Hematopoietic multipotent progenitor cell treated with erythropoietin and hydrocortisone succinate and interleukin-3 and kit ligand, for 6 days (in vitro differentiated cells): ENCODE data around the gene TCTN1.
A peak's percentile ranks its signal among the peaks of the same experiment; 100 is the strongest.
"Not testable (repeated sequence)": the region's sequence is repeated elsewhere in the genome, so short reads cannot be mapped to it uniquely, and the experiment has no call there.

Experiments
- DNase-seq: peaks from one replicate; pipeline ENCODE4 v3.0.0-alpha.2; 2015

TCTN1 gene

DNA sequence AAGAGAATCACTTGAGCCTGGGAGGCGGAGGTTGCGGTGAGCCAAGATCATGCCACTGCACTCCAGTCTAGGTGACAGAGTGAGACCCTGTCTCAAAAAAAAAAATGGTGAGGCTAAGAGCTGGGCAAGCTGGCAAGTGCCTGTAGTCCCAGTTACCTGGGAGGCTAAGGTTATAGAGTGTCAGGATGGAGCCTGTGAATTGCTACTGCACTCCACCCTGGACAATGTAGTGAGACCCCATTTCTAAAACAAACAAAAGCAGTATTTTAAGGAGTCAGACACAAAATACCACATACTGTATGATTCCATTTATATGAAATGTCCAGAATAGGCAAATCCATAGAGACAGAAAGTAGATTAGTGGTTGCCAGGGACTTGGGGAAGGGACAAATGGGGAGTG, 26.8 kb upstream of the TCTN1 start:
- not testable (repeated sequence) for DNase-seq

- DNase-seq: no peak
These were observed 23.9 kb upstream of the TCTN1 start for GRCh38 chr12:110590059-110590458.

DNA sequence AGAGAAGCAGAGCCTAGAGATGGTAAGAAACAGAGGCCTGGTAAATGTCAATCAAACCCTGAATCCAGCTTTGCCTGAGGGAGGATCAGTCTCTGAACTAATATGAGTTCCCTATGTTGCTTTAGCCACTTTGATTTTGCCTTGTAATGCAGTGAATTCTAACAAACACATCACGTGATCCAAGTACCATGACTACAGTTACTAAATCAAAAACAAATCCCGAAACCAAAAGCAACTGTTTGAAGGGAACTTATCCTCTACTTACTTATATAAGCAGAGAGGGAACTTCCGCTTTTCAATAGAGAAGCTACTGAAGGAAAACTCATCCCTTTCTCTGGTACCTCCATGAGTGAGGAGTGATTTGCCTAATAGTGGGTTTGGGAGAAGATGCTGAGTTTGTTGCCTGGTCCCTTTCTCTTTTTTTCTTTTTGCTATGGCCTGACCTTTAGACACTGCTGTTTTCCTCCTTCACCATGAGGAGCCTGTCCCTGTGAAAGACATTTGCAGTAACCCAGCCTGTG, 23.1 kb upstream of the TCTN1 start:
- peak; percentile 73 for DNase-seq

DNA sequence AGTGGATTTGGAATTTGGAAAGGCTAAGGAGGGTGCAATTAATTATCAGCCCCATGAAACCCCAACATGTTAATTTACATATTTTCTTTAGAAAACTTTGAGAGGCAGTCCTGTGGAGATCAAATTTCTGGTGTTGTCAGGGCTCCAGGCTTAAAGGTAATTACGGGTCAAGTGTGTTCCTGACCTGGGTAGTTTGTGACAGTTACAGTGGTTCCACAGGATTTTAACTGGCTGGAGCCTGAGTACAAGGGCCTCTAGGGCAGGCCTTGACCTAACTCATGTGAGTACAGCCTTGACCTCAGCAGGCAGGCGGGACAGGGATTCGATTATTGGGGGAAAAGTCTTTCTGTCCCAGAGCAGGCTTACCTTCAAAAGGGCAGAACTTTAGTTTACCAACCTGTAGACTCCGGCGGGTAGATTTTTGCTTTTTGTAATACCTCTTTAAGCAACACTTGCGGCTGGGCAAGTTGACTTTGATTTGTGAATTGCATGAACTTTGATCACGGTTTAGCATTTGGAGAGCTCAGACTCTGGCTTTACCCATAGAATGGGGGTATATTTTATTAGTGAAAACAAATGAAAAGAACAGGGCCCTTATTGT, 22.4 kb upstream of the TCTN1 start:
- no peak for DNase-seq

GRCh38 chr12:110592078-110592477, 21.9 kb upstream of the TCTN1 start:
- no peak for DNase-seq

- not testable (repeated sequence) for DNase-seq
These were observed 21.0 kb upstream of the TCTN1 start for GRCh38 chr12:110592919-110593318.

DNA sequence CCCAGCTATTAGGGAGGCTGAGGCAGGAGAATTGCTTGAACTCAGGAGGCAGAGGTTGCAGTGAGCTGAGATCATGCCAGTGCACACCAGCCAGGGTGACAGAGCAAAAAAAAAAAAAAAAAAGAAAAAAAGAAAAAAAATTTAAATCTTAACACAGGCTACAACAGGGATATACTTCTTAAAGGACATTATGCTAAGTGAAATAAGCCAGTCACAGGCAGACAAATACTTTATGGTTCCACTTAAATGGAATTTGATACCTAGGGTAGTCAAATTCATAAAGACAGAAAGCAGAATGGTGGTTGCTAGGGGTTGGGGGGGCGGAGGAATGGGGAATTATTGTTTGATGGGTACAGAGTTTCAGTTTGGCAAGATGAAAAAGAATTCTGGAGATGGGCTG, 16.0 kb upstream of the TCTN1 start:
- no peak for DNase-seq

GRCh38 chr12:110599334-110599733, 14.6 kb upstream of the TCTN1 start:
- DNase-seq: no peak

DNA sequence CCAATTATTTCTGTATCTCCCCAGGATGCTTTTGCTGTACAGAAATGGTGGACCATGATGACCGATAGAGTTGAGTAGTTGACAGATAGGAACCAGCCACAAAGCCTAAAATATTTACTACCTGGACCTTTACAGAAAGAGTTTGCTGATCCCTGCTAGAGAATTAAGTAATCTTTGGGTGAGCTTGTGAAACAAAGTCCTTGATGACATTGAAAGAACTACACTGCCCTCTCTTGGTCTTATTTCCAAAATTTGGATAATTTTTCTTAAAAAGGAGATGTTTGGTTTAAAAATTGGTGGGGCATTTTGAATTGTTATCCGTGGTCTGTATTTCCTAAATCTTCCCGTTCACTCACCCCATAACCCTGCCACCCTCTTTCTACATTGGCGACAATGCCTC, 13.7 kb upstream of the TCTN1 start:
- peak; percentile 87 for DNase-seq

GRCh38 chr12:110602085-110602814, 11.7 kb upstream of the TCTN1 start:
- DNase-seq: peak; percentile 85

GRCh38 chr12:110606253-110606611, 7.7 kb upstream of the TCTN1 start:
- DNase-seq: no peak

- DNase-seq: no peak
These were observed 708 bp upstream of the TCTN1 start for GRCh38 chr12:110613071-110613770.

- DNase-seq: no peak
These were observed 1.2 kb downstream of the TCTN1 start for GRCh38 chr12:110615171-110615570.

DNA sequence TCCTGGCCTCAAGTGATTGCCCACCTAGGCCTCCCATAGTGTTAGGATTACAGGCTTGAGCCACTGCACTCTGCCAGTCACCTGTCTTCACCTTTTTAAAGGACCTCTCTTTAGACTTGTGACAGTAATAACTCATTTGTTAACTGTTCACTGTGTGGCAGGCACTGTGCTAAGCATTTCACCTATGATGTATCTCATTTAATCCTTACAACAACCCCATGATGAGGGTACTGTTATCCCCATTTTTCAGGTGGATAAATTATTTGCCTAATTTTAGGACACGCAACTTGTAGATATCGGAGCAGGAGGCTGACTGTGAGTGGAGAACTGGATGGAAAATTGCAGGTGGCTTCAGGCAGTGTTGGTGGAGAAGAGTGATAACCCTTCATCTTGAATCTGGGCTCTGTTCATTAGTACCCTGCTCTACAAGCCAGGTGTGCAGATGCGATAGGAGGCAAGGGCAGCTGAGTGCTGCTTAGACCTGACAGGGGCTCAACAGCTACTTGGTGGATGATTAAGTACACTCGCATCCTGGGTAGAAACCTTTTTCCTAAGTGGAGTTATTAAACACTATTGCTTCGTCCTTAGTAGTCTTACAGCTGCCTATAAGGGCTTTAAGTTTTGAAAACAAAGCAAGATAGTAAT, 2.7 kb downstream of the TCTN1 start:
- DNase-seq: no peak

DNA sequence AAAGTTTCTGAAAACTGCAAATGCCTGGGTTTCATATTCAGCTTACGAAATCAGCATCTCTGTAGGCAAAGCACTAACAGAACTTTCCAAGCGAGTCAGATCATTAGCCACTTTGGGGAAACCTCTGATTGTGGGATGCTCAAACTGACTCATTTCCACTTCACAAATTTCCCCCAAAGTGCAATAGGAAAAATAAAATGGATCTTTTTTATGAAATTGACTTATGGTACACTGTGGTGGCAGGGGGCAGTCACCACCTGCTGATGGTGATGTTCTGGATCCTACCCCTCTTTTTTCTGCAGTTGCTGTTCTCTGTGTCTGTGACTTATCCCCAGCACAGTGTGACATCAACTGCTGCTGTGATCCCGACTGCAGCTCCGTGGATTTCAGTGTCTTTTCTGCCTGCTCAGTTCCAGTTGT, 5.6 kb downstream of the TCTN1 start:
- DNase-seq: no peak

DNA sequence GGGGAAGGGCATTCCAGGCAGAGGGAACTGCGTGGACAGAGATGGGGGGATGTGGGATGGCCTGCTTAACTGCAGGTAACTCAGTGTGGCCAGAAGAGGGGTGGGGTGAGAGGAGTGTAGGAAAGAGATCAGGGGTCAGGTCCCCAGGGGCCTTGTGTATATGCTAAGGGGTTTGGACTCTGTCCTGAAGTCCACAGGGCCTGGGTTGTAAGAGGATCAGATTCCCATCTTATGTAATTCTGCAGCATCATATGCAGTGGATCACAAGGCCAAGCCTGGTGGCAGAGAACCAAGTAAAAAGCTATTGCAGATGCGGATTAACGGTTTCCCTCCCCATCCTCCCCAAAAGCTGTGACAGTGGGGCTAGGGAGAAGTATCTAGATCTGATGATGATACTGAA, 8.7 kb downstream of the TCTN1 start:
- no peak for DNase-seq

DNA sequence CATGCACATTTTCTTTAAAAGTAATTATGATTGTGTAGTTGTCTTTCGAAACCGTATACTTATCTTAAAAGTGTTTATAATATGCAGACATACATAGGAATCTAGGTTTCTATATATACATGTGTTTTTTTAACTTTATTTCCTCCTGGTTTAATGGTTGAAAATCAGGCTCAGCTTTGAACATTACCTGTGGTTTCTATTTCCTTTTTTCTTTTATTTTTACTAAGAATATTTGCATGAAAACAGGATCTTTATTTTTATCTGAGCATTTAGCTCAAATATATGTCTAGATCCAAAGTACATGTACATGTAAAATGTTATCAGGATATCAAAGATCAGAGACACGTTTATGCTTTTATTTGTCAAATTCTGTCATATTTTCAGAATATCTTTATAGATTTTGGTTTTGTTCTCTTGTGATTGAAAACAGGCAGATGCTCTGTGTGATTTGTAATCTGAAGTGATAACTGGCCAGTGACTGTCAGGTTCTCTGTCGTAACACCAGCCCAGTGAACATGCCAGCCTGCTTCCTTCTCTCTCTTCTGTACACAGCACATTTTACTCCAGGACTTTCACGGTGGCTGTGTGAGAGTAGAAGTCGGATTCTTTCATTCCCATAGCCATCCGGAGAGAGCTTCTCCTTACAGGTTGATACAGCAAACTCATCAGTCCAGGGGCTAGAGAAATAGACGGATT, 13.7 kb downstream of the TCTN1 start:
- DNase-seq: no peak

DNA sequence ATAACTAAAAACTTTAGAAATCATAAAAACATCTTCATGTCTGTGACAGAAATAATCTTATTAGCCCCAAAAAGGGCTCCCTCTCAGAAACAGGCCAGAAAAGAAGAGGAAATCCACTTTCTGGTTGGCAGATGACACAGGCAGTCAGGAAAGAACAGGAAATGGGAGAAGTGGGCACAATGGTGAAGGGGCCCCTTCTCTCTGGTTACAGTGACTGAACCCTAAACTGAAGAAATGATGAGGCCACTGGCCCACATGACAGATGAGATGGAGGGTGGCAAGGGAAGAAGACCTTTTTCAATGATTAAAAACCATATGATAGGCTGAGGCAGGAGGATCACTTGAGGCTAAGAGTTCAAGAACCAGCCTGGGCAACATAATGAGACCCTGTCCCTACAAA, 21.1 kb downstream of the TCTN1 start:
- DNase-seq: no peak

- DNase-seq: no peak
These were observed 22.6 kb downstream of the TCTN1 start for GRCh38 chr12:110636516-110636915.

- DNase-seq: no peak
These were observed 24.0 kb downstream of the TCTN1 start for GRCh38 chr12:110637869-110638441.

DNA sequence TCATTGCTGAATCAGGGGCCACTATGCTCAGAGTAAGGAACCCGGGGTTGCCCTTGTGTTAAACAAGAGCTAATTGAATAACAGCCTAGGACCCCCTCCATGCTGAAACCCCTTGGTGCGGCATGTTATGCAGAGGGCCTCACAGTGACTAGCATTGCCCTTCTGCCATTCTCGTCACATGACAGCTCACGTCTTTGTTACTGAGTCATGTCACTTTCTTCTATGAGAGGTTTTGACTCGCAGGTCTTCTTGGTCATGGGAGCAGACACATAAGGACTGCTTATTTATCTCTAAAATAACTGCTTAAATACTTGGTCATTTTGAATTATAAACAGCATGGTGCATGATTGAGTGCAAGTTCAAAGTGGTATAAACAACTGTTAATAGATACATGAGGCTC, 24.9 kb downstream of the TCTN1 start:
- no peak for DNase-seq

GRCh38 chr12:110639336-110640141, 25.6 kb downstream of the TCTN1 start:
- DNase-seq: peak; percentile 23
